GM03348 (cell line): ENCODE measurements around the gene PCDHB4.
"Not testable (repeated sequence)": the region's sequence is repeated elsewhere in the genome, so short reads cannot be mapped to it uniquely, and the experiment has no call there.

ENCODE experiments used
- DNase-seq: peaks from one replicate; pipeline ENCODE4 v3.0.0; 2012; ENCODE audit warnings: low spot score

Gene PCDHB4

DNA sequence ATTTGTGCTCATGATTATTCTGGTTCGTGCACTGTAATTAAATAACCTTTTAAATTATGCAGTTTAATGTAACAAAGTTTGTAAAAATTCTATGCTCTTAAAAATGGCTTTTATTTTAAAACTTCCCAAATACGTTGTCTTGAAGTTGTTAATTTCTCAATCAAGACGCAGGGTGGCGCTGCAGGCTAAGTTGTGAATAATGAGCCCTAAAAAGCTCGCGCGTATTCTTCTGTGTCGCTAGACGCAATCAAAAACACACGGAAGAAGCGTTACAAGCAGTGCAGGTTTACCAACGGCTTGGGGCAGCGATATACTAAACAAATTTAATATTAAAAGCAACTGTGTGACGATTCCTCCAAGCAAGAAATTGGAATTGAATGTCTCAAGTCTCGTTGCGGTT, at the start of gene PCDHB4:
TSS of gene PCDHB4 (plus strand) at position 256 of the 400 bp plus-strand sequence. CDS start 181 bp downstream, outside the sequence.
- no peak for DNase-seq

DNA sequence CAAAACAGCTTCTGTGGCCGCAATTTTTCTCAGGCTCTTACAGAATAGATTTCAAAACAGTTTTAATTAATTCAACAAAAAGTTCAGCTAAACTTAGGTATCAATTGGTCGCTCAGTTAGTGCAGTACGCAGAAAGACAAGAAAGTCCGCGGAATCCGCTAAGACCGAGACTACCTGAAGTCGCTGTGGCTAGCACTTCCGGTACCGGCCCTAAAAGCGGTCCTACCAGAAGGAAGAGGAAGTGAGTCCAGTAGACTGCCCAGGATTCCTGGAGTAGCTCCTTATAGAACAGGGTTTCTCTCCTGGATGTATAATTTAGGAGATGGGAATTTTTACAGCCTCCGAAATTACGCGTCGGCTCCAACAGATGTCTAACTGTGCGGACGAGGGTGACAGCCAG, 43.8 kb upstream of the PCDHB4 start:
- DNase-seq = no peak

DNA sequence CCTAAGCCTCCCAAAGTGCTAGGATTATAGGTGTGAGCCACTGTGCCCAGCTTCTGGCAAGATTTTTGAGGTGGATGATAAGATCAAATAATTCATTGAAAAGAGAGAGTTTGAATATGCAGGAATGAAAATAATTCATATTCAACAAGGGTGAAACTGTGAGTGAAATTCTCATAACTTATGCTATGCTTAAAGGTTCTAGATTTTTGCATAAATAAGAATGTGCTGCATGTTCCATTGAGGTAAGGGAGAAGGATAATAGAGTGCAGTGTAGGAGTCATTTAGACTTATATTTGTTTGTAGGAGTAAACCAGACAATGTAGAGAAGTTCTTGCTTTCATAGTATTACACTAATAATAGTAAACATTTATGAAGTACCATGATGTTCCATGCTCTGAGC, 39.4 kb upstream of the PCDHB4 start:
- DNase-seq = no peak

DNA sequence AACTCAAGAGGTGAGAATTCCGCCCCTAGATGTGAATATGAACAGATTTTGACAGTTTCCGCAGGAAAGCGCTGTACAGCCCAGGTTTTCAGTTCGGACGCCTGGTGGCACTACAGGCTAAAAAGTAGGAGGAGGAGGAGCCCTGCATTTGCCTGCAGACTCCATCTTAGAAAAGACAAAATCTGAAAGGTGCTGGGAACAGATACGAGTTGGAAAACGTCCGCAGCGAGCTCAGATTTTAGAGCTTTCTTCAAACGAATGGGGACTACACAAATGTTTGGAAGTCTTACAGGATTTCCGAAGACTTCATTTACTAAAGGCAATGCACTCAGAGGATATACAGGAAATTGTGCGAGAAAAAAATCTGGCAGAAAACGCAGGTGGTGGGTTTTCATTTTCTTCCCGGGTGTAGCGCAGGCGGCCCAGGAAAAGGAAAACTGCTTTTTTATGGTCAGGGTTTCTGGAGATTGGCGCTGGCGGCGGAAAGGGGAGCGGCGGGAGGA, 37.1 kb upstream of the PCDHB4 start:
- DNase-seq = peak; percentile 83

DNA sequence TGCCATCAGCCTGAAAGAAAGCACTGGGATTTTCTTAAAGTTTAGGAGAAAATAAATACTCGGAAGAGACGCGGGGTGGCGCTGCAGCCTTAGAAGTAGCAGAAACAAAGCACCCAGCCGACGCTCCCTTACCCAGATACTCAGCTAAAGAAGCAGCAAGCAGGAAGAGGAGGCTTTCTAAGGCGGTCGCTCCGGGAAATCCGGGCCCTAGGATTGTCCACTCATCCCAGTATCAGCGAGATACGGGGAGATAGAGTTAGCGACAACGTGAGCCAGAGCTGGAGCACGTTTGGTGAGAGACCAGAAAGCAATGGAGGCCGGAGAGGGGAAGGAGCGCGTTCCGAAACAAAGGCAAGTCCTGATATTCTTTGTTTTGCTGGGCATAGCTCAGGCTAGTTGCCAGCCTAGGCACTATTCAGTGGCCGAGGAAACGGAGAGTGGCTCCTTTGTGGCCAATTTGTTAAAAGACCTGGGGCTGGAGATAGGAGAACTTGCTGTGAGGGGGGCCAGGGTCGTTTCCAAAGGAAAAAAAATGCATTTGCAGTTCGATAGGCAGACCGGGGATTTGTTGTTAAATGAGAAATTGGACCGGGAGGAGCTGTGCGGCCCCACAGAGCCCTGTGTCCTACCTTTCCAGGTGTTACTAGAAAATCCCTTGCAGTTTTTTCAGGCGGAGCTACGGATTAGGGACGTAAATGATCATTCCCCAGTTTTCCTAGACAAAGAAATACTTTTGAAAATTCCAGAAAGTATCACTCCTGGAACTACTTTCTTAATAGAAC, 26.9 kb upstream of the PCDHB4 start, which contains the start of gene PCDHB2:
TSS of gene PCDHB2 (plus strand) at position 135 of the 782 bp plus-strand sequence. CDS start at position 311, 176 bp downstream.
- DNase-seq = peak; percentile 75

DNA sequence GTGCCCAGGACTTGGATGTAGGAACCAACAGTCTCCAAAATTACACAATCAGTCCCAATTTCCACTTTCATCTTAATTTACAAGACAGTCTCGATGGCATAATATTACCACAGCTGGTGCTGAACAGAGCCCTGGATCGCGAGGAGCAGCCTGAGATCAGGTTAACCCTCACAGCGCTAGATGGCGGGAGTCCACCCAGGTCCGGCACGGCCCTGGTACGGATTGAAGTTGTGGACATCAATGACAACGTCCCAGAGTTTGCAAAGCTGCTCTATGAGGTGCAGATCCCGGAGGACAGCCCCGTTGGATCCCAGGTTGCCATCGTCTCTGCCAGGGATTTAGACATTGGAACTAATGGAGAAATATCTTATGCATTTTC, 26.4 kb upstream of the PCDHB4 start:
- peak; percentile 17 for DNase-seq

DNA sequence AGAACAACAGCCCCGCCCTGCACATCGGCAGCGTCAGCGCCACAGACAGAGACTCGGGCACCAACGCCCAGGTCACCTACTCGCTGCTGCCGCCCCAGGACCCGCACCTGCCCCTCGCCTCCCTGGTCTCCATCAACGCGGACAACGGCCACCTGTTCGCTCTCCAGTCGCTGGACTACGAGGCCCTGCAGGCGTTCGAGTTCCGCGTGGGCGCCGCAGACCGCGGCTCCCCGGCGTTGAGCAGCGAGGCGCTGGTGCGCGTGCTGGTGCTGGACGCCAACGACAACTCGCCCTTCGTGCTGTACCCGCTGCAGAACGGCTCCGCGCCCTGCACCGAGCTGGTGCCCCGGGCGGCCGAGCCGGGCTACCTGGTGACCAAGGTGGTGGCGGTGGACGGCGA, 25.4 kb upstream of the PCDHB4 start:
- not testable (repeated sequence) for DNase-seq

DNA sequence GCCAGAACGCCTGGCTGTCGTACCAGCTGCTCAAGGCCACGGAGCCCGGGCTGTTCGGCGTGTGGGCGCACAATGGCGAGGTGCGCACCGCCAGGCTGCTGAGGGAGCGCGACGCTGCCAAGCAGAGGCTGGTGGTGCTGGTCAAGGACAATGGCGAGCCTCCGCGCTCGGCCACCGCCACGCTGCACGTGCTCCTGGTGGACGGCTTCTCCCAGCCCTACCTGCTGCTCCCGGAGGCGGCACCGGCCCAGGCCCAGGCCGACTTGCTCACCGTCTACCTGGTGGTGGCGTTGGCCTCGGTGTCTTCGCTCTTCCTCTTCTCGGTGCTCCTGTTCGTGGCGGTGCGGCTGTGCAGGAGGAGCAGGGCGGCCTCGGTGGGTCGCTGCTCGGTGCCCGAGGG, 25.0 kb upstream of the PCDHB4 start:
- DNase-seq = not testable (repeated sequence)

DNA sequence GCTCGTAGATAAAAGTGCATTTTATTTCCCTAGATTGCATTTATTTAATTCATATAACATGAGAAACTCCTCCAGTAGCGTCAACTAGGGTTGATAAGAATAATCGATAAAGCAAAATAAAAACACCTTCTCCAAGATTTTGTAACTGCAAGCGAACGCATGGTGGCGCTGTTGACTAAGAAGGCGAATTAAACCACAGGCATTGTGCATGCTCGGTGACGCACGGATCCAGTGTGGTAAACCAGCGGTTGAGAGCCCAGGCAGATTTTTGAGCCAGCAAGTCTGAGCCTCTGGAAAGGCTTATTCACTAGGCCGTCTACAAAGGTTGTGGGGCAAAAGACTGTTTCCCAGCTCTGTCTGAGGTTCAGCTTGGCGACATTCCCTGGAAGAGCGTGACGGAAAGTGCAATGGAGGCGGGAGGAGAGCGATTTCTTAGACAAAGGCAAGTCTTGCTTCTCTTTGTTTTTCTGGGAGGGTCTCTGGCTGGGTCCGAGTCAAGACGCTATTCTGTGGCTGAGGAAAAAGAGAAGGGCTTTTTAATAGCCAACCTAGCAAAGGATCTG, 21.3 kb upstream of the PCDHB4 start, which contains the start of gene PCDHB3:
TSS of gene PCDHB3 (plus strand) at position 231 of the 563 bp plus-strand sequence. CDS start at position 408, 177 bp downstream.
- peak; percentile 54 for DNase-seq

DNA sequence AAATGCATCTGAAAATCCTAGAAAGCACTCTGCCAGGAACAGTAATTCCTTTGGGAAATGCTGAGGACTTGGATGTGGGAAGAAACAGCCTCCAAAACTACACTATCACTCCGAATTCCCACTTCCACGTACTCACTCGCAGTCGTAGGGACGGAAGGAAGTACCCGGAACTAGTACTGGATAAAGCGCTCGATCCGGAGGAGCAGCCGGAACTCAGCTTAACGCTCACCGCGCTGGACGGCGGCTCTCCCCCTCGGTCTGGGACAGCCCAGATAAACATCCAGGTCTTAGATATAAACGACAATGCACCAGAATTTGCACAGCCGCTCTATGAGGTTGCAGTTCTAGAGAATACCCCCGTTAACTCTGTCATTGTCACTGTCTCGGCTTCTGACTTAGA, 20.6 kb upstream of the PCDHB4 start:
- DNase-seq = no peak

DNA sequence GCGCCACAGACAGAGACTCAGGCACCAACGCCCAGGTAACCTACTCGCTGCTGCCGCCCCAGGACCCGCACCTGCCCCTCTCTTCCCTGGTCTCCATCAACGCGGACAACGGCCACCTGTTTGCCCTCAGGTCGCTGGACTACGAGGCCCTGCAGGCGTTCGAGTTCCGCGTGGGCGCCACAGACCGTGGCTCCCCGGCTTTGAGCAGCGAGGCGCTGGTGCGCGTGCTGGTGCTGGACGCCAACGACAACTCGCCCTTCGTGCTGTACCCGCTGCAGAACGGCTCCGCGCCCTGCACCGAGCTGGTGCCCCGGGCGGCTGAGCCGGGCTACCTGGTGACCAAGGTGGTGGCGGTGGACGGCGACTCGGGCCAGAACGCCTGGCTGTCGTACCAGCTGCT, 19.5 kb upstream of the PCDHB4 start:
- not testable (repeated sequence) for DNase-seq

DNA sequence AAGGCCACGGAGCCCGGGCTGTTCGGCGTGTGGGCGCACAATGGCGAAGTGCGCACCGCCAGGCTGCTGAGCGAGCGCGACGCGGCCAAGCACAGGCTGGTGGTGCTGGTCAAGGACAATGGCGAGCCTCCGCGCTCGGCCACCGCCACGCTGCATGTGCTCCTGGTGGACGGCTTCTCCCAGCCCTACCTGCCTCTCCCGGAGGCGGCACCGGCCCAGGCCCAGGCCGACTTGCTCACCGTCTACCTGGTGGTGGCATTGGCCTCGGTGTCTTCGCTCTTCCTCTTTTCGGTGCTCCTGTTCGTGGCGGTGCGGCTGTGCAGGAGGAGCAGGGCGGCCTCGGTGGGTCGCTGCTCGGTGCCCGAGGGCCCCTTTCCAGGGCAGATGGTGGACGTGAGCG, 19.1 kb upstream of the PCDHB4 start:
- not testable (repeated sequence) for DNase-seq

DNA sequence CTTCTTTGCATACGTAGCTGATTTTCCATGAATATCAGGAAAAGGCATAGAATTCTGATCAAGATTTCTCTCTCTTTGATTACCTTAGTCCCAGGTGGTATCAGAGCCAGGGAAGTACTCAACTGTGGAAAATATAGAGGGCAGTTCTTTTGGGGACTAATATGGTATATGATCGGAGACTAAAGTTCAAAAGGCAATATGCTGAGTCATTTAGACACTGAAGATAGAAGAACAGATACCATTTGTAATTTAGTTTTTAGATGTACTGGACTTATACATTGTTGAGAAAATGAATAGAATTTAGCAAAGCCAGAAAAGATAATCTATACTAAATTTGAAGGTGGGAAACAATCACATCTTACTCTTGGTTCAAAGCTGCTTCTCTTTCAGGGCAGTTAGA, 16.3 kb upstream of the PCDHB4 start:
- DNase-seq = no peak

DNA sequence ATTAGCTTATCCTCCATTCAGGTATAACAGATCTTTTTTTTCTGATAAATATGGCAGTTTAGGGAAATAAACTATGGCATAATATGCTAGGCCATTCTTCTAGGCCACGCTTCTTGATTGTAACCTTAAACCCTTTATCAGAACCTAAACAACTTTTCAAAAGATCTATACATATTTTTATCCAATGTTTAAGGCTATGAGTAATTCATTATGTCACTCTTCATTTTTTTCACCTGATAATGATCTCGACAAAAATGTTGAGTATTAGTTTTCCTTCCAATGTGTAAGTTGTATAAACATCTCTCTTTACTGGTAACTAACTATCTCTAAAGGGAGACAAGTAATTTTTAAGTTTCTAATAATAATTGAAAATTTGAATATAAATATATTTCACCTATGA, 2.4 kb upstream of the PCDHB4 start:
- DNase-seq = no peak

DNA sequence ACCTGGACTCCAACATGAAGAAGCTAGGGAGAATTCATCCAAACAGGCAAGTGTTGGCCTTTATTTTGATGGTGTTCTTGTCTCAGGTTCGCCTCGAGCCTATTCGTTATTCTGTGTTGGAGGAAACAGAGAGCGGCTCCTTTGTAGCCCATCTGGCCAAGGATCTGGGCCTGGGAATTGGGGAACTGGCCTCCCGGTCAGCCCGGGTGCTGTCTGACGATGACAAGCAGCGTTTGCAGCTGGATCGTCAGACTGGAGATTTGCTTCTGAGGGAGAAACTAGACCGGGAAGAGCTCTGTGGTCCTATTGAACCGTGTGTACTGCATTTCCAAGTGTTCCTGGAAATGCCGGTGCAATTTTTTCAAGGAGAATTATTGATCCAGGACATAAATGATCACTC, 367 bp downstream of the PCDHB4 start:
- no peak for DNase-seq

DNA sequence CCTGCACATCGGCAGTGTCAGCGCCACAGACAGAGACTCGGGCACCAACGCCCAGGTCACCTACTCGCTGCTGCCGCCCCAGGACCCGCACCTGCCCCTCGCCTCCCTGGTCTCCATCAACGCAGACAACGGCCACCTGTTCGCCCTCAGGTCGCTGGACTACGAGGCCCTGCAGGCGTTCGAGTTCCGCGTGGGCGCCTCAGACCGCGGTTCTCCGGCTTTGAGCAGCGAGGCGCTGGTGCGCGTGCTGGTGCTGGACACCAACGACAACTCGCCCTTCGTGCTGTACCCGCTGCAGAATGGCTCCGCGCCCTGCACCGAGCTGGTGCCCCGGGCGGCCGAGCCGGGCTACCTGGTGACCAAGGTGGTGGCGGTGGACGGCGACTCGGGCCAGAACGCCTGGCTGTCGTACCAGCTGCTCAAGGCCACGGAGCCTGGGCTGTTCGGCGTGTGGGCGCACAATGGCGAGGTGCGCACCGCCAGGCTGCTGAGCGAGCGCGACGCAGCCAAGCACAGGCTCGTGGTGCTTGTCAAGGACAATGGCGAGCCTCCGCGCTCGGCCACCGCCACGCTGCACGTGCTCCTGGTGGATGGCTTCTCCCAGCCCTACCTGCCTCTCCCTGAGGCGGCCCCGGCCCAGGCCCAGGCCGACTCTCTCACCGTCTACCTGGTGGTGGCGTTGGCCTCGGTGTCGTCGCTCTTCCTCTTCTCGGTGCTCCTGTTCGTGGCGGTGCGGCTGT, 1.9 kb downstream of the PCDHB4 start:
- DNase-seq = not testable (repeated sequence)

DNA sequence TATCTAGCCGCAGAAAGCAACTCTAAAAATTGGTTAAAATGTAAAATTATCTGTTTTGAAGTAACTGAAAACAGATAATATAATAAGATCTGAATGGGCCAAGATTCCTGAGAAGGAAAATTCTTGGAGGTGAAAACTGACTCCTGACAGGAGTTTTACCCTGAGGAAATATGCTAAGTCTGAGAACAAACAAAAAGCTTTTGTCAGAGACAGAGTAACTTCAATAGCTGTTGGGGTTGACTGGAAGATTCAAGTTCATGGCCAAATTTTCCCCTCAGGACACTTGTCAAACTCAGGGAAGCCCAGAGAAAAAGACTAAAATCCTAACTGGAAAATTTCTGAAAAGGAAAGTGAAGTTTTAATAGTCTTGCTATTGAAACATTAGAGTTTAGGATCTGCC, 5.7 kb downstream of the PCDHB4 start:
- no peak for DNase-seq

DNA sequence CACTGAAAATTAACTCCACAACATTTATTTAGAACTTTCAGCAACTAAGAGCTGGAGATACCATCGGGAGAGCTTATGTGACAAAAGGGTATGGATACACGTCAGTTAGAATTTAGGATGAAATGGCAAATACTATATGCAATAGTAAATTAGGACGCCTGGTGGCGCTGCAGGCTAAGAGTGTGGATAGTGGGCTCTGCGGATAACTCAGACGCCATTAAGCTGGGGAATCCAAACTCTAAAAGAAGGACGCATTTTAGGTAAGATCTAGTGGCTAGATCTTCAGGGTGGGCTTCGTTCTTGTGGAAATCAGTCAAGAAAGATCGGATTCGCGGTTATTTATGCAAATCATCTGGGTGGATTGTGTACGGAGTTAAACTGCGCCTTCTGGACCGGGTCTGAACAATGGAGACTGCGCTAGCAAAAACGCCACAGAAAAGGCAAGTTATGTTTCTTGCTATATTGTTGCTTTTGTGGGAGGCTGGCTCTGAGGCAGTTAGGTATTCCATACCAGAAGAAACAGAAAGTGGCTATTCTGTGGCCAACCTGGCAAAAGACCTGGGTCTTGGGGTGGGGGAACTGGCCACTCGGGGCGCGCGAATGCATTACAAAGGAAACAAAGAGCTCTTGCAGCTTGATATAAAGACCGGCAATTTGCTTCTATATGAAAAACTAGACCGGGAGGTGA, 13.6 kb downstream of the PCDHB4 start, which contains the start of gene PCDHB5:
TSS of gene PCDHB5 (plus strand) at position 177 of the 688 bp plus-strand sequence. CDS start at position 406, 229 bp downstream.
- DNase-seq = peak; percentile 73

DNA sequence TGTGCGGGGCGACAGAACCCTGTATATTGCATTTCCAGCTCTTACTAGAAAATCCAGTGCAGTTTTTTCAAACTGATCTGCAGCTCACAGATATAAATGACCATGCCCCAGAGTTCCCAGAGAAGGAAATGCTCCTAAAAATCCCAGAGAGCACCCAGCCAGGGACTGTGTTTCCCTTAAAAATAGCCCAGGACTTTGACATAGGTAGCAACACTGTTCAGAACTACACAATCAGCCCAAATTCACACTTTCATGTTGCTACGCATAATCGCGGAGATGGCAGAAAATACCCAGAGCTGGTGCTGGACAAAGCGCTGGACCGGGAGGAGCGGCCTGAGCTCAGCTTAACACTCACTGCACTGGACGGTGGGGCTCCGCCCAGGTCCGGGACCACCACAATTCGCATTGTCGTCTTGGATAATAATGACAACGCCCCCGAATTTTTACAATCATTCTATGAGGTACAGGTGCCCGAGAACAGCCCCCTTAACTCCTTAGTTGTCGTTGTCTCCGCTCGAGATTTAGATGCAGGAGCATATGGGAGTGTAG, 14.2 kb downstream of the PCDHB4 start:
- DNase-seq = no peak

DNA sequence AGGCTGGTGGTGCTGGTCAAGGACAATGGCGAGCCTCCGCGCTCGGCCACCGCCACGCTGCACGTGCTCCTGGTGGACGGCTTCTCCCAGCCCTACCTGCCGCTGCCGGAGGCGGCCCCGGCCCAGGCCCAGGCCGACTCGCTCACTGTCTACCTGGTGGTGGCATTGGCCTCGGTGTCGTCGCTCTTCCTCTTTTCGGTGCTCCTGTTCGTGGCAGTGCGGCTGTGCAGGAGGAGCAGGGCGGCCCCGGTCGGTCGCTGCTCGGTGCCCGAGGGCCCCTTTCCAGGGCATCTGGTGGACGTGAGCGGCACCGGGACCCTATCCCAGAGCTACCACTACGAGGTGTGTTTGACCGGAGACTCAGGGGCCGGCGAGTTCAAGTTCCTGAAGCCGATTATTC, 15.7 kb downstream of the PCDHB4 start:
- not testable (repeated sequence) for DNase-seq

DNA sequence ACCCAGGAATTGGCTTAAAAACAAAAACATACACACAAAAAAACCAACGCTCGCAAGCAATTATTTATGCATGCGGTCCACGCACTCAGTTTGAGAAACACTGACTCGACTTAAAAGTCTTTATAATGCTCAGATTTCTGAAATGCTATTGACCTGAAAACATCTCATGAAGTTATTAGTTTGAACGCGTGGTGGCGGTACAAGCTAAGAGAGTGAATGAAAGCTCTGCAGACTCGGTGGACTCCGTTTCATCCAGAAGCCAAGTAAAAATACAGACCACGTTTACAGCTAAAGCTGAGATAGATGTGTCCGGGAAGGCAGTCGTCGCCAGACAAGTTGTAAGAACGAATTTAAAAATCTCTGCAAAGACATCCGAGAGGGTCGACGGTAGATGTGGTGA, 28.2 kb downstream of the PCDHB4 start, which contains the start of gene PCDHB6:
TSS of gene PCDHB6 (plus strand) at position 246 of the 400 bp plus-strand sequence. CDS start 201 bp downstream, outside the sequence.
- peak; percentile 58 for DNase-seq
